Vagina (tissue), 2 donors: ENCODE data around the gene SPTBN1. TPM values are rescaled to one million over a fixed set of nuclear protein-coding genes. Genes with fewer than 3 reads are reported as not detected.

ENCODE experiments used
- DNase-seq, 2 donors: peaks; one replicate each; pipeline ENCODE4 v3.0.0-alpha.2; 2017; ENCODE audit errors: extremely low spot score in 2 of 2
- H3K27ac ChIP-seq: fragments of 200-600 bp; sonication (generic); one replicate; pipeline ENCODE4 v1.5.1; 2019
- H3K27me3 ChIP-seq: fragments of 200-600 bp; sonication (generic); one replicate; pipeline ENCODE4 v1.5.1; 2019
- H3K36me3 ChIP-seq, 2 donors: fragments of 200-600 bp; sonication (generic); one replicate each; pipeline ENCODE4 v1.5.1; 2017 to 2019
- H3K4me1 ChIP-seq: fragments of 200-600 bp; sonication (generic); one replicate; pipeline ENCODE4 v1.5.1; 2019
- H3K4me3 ChIP-seq, 2 donors: fragments of 200-600 bp; sonication (generic); 1 replicate in 1 of 2; 2 replicates in 1 of 2; pipeline ENCODE4 v1.5.1; 2016 to 2019
- H3K9me3 ChIP-seq: fragments of 200-600 bp; sonication (generic); one replicate; pipeline ENCODE4 v1.5.1; 2019
- POLR2A ChIP-seq, 2 donors: fragments of 450-650 bp; IDR thresholded peaks; one replicate each; pipeline ENCODE4 v1.6.1; 2017; ENCODE audit warnings: antibody characterized with exemption in 2 of 2, mild to moderate bottlenecking in 2 of 2, moderate library complexity in 2 of 2
- POLR2AphosphoS5 ChIP-seq, 2 donors: sonication (generic); formaldehyde crosslinking; IDR thresholded peaks; one replicate each; pipeline ENCODE4 v1.9.0; 2017; ENCODE audit warnings: antibody characterized with exemption in 2 of 2, mild to moderate bottlenecking in 2 of 2, low read depth in 1 of 2; ENCODE audit not compliant: insufficient read depth in 1 of 2
- intact Hi-C: fragments of 100-400 bp; cut with DNase I; formaldehyde crosslinking; loops from one replicate; pipeline ENCODE4 v1.15.1; 2023
- total RNA-seq: library from RNA; depleted of rRNA; stranded (reverse); fragments of >200 nt; gene quantifications from one replicate; pipeline ENCODE4 v1.2.3, GENCODE V29; 2016
- TF ChIP-seq, protein P1 (sequence below), 3 experiments: fragments of 450-650 bp in 2 of 3; fragments of 200-600 bp in 1 of 3; sonication (generic) in 1 of 3; IDR thresholded peaks; one replicate each; pipeline ENCODE4 v1.5.1; 2017 to 2019; ENCODE audit warnings: antibody characterized with exemption in 3 of 3, mild to moderate bottlenecking in 2 of 3, moderate library complexity in 2 of 3

SPTBN1 gene
- total RNA-seq, 1 donor from 2014 or later: 278 TPM

DNA sequence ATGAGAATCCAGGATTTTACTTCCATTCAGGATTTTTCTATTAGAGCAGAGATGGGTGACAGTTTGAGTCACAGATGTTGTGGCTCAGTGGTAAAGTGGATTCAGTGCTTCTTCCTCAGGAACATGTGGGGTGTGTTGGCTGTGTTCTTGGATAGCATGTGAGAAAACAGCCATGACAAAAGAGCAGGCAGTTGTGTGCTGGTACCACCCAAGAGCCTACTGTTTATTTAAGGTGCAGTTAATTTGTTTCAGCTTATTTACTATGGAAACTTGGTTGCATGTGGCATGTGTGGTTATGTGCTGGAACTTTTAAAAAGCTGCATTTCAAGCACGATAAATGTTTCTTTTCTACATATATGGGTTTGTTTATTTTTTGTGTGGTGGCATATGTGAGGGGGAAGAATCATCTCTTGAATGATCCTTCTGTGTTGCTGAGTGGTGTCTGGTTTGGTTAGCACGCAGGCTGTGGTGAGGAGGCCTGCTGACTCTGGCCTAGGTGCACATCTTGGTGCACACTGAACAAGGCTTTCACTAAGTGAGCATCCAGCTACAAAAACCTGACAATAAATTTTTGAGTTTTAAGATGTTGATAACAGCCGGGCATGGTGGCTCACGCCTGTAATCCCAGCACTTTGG lies 67.3 kb downstream of the SPTBN1 start:
- intact Hi-C loops: loop anchor here (10.0 kb wide), 1 partner anchor 181 kb away; no protein-coding TSS in a partner anchor
- no peak for DNase-seq
- no peak overlapping the region for H3K4me3 ChIP-seq
- H3K9me3 ChIP-seq: no peaks in the 10 kb centered on the region
- H3K27ac ChIP-seq: no peak overlapping the region
- peaks cover 56% of the 10 kb centered on the region for H3K4me1 ChIP-seq
- TF ChIP-seq POLR2AphosphoS5 (IDR thresholded peaks at IDR 0.05; ENCODE audit: insufficient read depth in 1 of 2, low read depth in 1 of 2) (no peak), POLR2A (IDR thresholded peaks at IDR 0.05) (no peak)
- TF ChIP-seq, protein P1, sequence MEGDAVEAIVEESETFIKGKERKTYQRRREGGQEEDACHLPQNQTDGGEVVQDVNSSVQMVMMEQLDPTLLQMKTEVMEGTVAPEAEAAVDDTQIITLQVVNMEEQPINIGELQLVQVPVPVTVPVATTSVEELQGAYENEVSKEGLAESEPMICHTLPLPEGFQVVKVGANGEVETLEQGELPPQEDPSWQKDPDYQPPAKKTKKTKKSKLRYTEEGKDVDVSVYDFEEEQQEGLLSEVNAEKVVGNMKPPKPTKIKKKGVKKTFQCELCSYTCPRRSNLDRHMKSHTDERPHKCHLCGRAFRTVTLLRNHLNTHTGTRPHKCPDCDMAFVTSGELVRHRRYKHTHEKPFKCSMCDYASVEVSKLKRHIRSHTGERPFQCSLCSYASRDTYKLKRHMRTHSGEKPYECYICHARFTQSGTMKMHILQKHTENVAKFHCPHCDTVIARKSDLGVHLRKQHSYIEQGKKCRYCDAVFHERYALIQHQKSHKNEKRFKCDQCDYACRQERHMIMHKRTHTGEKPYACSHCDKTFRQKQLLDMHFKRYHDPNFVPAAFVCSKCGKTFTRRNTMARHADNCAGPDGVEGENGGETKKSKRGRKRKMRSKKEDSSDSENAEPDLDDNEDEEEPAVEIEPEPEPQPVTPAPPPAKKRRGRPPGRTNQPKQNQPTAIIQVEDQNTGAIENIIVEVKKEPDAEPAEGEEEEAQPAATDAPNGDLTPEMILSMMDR (IDR thresholded peaks at IDR 0.05): no peak
- no peaks in the 10 kb centered on the region for H3K27me3 ChIP-seq
- H3K36me3 ChIP-seq: peaks cover 0 to 6% of the 10 kb centered on the region in 2 donors

DNA sequence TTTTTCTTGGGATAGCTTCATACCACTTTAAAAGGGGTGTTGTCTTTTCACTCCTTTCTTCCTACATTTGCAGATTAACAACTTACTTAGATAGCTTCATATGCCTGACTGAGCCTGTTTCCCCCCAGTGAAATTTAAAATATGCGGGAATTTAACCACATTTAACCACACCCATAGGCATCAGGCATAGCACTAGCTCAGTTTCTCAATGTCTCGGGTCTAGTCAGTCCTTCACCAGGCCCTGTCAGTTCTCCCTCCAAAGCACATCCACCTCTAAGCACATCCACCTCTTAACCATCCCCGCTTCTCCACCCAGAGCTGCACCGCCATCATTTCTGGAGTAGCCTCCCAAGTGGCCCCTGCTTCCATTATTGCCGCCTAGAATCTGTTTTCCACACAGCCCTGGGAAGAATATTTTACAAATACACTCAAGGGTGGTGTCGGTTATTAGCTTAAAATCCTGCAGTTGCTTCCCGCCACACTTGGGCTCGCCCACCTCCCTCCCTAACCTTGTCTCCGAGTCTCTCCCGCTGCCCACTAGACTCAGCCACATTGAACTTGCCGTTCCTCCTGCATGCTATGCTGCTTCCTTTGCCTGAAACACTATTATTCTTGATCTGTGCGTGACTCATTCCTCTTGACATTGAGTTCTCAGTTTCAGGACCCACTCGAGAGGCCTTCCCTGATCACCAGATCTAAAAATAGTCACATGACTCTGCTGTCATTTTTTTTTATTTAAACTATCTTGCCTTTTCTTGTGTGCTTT lies 68.3 kb downstream of the SPTBN1 start:
- no peak overlapping the region for H3K4me3 ChIP-seq
- TF ChIP-seq POLR2AphosphoS5 (IDR thresholded peaks at IDR 0.05; ENCODE audit: insufficient read depth in 1 of 2, low read depth in 1 of 2) (no peak), POLR2A (IDR thresholded peaks at IDR 0.05) (no peak)
- TF ChIP-seq, protein P1 (IDR thresholded peaks at IDR 0.05): no peak
- intact Hi-C loops: loop anchor here (10.0 kb wide), 1 partner anchor 180 kb away; no protein-coding TSS in a partner anchor
- peak overlapping the region; percentile 36 for H3K27ac ChIP-seq
- H3K27me3 ChIP-seq: no peaks in the 10 kb centered on the region
- peaks cover 0 to 6% of the 10 kb centered on the region in 2 donors for H3K36me3 ChIP-seq
- no peak for DNase-seq
- peaks cover 46% of the 10 kb centered on the region for H3K4me1 ChIP-seq
- H3K9me3 ChIP-seq: no peaks in the 10 kb centered on the region

DNA sequence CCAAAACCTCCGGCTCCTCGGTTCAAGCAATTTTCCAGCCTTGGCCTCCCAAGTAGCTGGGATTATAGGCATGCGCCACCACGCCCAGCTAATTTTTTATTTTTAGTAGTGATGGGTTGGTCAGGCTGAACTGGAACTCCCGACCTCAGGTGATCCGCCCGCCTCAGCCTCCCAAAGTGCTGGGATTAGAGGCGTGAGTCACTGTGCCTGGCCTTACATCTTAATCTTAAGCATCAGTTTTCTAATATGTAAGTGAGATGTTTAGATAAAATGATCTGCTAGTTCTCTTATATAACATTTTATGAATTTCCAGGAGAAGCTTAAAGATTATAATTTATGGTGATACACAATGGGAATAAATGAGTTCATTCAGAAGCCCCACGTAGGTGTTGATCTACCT lies 69.2 kb downstream of the SPTBN1 start:
- intact Hi-C loops: loop anchor here (10.0 kb wide), 1 partner anchor 179 kb away; no protein-coding TSS in a partner anchor
- Histone ChIP-seq H3K9me3 (no peaks in the 10 kb centered on the region), H3K27ac (peak overlapping the region; percentile 36), H3K27me3 (no peaks in the 10 kb centered on the region), H3K4me3 (no peak overlapping the region), H3K36me3 (peaks cover 0 to 6% of the 10 kb centered on the region in 2 donors), H3K4me1 (peaks cover 42% of the 10 kb centered on the region)
- TF ChIP-seq, protein P1 (IDR thresholded peaks at IDR 0.05): no peak
- TF ChIP-seq POLR2AphosphoS5 (IDR thresholded peaks at IDR 0.05; ENCODE audit: insufficient read depth in 1 of 2, low read depth in 1 of 2) (no peak), POLR2A (IDR thresholded peaks at IDR 0.05) (no peak)
- no peak for DNase-seq

DNA sequence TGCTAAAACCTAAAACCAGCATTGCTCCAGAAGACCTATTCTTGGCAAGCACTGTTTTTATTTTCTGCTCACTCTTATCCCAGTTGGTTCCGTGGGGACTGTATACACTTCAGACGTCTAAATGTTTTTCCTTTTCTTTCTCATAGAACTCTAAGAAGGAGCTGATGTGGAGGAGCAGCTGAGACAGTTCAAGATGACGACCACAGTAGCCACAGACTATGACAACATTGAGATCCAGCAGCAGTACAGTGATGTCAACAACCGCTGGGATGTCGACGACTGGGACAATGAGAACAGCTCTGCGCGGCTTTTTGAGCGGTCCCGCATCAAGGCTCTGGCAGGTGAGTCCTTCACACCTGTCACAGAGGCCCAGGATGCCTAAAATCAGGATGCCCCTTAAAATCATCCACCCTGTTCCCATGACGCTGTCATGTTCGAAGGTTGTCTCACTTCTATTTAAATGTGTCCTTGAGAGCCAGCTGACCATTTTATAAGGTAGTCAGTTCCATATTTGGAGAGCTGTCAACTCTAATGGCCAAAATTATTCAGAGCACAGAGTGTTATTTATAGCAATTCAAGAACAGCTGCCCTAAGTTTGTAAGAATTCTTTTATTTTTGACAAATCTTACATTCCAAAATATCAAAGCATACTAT lies 70.2 kb downstream of the SPTBN1 start:
- Histone ChIP-seq H3K36me3 (peaks cover 0 to 6% of the 10 kb centered on the region in 2 donors), H3K9me3 (no peaks in the 10 kb centered on the region), H3K27me3 (no peaks in the 10 kb centered on the region), H3K27ac (no peak overlapping the region), H3K4me3 (no peak overlapping the region), H3K4me1 (peaks cover 44% of the 10 kb centered on the region)
- intact Hi-C loops: loop anchor here (10.0 kb wide), 1 partner anchor 178 kb away; no protein-coding TSS in a partner anchor
- DNase-seq: no peak
- TF ChIP-seq POLR2A (IDR thresholded peaks at IDR 0.05) (no peak), POLR2AphosphoS5 (IDR thresholded peaks at IDR 0.05; ENCODE audit: insufficient read depth in 1 of 2, low read depth in 1 of 2) (no peak)
- TF ChIP-seq, protein P1 (IDR thresholded peaks at IDR 0.05): no peak
